GM21447 (cell line): ENCODE data around the gene MEG3.

Experiments
- ATAC-seq: cut with Tn5 transposase; IDR thresholded peaks from one replicate; pipeline ENCODE4 v1.9.1; 2021; ENCODE audit not compliant: unreplicated experiment

The MEG3 gene

GRCh38 chr14:100893228-100893601 is 67.3 kb downstream of the MEG3 start:
- ATAC-seq: no peak

DNA sequence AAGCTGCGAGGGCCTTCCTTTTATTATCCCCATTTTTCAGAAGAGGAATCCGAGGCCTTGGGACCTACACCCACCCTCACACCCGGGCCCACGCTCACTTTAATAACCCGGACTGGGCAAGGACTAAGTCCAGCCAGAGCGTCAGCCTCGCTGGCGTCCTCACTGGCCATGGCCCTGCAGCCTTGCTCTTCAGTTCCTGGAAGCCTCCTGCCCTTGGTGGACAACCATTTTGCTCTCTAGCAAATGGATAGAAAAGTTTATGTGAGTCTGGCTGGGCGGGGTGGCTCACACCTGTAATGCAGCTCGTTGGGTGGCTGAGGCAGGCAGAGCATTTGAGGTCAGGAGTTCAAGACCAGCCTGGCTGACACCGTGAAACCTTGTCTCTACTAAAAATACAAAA is 67.8 kb downstream of the MEG3 start:
- no peak for ATAC-seq

GRCh38 chr14:100894416-100894815 is 68.5 kb downstream of the MEG3 start:
- ATAC-seq: no peak

GRCh38 chr14:100895411-100895810 is 69.5 kb downstream of the MEG3 start:
- ATAC-seq: no peak

DNA sequence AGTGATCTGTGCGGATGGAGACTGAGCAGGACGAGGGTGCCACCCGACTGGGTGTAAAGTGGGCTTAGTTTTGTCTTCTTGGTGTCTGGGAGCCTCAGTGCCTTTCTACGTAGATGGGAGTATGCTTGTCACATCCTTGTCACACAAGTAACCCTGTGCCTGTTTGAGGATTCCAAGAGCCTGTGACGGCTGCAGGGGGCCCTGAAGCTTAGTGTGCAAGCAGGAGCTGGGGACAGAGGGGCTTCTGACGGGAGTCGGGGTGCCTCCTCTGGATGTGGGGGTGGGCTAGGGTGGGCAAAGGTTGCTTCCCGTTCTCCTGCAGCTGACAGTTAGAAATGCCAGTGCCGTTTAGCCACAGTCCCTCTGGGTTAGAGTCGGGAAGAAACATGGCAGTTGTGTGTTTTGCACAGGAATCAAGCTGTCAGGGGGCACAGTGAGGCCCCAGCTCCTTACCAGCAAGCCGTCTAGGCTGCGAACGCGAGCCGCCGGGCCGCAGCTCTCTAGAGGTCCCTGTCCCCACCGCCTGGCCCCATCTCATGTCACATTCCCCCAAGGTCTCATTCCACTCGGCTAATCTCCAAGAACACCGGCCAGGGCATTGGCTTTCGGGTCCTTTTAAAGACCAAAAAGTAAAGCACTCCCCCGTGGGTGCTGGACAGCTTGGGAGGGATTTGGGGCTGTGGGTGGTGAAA is 70.6 kb downstream of the MEG3 start:
- ATAC-seq: no peak

- ATAC-seq: no peak
These were observed 72.5 kb downstream of the MEG3 start for GRCh38 chr14:100898465-100898864.

- ATAC-seq: no peak
These were observed 73.3 kb downstream of the MEG3 start for GRCh38 chr14:100898935-100899883.

- ATAC-seq: no peak
These were observed 74.2 kb downstream of the MEG3 start for GRCh38 chr14:100899884-100900771.

- ATAC-seq: no peak
These were observed 75.0 kb downstream of the MEG3 start for GRCh38 chr14:100900837-100901390.

GRCh38 chr14:100901391-100902183 is 75.7 kb downstream of the MEG3 start:
- no peak for ATAC-seq

DNA sequence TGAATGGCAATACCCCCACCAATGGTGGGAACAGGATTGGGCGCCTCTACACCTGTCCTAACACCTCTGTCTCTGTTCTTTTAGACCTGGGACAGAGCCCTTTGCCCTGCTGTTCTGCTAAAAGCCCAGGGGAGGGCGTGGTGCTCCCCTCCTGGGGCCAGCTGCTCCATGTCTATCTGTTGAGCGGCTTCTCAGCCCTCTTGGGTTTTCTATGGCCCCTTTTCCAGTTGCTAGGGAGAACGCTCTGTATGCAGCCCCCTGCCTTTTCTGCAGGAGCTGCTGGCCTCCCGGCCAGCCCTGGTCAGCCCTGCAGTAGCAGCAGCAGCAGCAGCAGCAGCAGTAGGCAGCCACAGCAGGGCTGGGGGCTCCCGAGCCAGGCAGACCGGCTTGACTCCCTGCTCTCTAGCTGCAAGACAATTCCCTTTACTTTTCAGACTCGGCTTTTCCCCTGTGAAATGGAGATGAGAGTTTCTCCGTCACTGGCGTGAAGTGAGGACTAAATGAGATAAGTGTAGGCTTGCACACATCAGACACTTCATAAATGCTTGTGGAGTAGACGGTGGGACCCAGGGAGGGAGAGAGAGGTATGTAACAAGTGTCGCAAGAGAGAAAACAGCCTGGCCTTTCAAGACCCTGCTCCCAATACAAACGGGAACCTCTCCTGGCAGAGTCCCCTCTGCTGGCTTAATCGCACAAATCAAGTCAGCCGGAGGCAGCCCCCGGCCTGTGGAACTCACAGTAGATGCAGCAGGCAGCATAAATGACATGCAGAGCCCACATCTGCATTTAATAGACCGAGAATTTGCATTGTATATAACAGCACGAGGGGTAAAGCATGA is 76.6 kb downstream of the MEG3 start:
- ATAC-seq: no peak

GRCh38 chr14:100903134-100903468 is 77.2 kb downstream of the MEG3 start:
- no peak for ATAC-seq

DNA sequence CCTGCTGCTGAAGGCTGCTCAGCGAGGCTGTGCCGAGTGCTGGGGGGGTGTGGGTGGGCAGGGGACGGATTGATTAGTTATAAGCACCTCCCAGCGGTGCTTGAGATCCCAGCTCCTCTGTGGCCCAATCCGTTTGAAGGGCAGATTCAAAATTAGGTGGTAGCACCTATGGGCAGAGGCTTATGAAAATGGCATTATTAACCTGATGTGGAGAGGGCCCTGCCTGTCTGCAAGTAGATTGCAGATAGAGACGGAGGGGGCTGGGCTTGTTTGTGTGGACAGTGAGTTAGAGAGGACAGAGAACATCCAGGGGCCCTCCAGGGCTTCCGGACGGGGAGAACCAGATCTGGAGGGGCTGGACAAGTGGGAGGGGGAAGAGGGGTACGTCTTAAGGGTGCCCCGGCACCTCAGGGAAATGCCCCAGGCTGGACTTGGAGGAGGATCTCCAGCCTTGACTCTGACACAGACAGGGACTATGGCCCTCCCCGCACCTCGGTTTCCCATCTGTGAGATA is 77.8 kb downstream of the MEG3 start, which contains the start of gene RTL1:
Gene RTL1, minus strand, starts transcription at position 51 of the 514 bp plus-strand sequence. CDS start 18,934 bp downstream, outside the sequence.
- ATAC-seq: no peak

DNA sequence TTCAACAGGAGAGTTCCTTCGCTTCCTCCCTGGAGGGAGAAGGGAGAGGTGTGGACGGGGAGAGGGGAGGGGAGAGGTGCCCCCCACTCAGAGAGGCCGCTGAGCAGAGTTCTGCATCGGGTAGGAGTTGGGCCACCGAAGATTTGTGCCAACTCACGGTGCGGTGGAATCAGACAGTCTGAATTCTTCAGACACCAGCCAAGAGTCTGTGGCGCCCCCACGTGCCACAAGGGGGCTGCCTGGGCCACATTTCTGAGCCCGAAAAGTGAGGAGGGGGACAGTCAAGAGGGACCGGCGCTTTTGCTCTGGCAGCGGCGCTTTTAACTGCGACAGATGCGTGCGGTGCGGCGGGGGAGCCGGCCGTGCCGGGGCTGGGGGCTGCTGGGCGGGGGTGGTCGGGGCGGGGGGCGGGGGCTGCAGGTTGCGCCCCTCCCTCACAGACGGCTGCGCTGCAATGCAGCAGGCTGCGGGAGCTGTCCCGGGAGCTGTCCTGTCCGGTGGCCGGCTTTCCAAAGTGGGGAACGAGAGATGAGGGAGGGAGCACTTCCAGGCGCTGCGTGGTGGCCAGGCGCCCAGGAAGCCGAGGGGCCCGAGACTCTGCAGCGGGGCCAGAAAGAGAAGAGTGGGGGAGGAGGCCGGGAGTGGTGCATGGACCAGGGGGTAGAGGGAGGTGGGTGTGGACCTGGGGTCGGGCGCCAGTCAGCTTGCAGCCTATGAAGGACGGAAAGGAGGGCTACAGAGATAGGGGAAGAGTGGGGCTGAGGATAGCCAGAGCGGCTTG is 78.6 kb downstream of the MEG3 start:
- ATAC-seq: no peak

- no peak for ATAC-seq
These were observed 79.2 kb downstream of the MEG3 start for GRCh38 chr14:100905166-100905565.

GRCh38 chr14:100906420-100906819 is 80.5 kb downstream of the MEG3 start:
- ATAC-seq: no peak

DNA sequence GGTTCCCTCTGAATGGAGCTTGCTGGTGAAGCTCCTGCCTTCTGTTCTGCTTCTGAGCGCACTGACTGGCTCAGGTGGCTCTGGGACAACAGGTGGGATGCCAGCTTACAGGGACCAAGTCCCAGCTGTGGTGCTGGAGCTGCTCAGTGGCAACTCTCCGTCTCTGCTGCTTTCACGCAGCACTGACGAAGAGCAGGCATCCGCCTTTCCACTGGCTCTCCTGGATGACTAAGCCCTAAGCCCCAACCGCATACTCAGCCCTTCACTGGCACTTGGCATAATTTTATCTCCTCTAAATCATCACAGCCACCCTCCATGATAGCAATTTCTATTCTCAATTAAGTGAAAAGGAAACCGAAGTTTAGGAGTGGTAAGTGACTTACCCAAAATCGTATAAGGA is 81.3 kb downstream of the MEG3 start:
- ATAC-seq: no peak

DNA sequence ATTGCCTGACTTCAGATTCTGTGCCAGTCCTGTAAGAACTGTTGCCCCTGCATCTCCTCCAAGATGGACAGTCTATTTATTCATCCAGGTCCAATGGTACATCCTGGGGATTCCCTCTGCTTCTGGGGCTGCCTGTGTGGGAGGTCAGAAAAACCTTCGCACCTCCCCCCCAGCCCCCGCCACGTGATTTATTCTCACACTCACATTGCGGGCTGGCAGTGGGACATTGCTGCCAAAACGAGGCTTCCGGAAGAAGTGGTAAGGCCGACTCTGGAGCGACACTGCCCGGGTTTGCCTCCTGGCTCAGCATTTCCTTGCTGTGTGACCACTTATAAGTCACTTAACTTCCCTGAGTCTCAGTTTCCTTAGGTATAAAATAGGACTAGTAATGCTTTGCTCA is 83.5 kb downstream of the MEG3 start:
- no peak for ATAC-seq
